Activated CD8-positive, alpha-beta T cell treated with anti-CD3 and anti-CD28 coated beads for 36 hours (primary cell): ENCODE data around the gene PSMA7. TPM values are rescaled to one million over a fixed set of nuclear protein-coding genes. Genes with fewer than 3 reads are reported as not detected.
A peak's percentile ranks its signal among the peaks of the same experiment; 100 is the strongest.

Experiments used
- ATAC-seq: fragments of 200-7000 bp; cut with Tn5 transposase; one replicate; pipeline ENCODE4 v1.10.0; 2021; ENCODE audit warnings: mild to moderate bottlenecking, moderate library complexity
- CTCF ChIA-PET: fragments of 350-600 bp; sonication (Branson Sonifier 250); formaldehyde crosslinking; loops from one replicate; lab custom pipeline; 2021; ENCODE audit warnings: antibody characterized with exemption; lab: Charles Lee
- POLR2A ChIA-PET: fragments of 350-600 bp; sonication (Branson Sonifier 250); formaldehyde crosslinking; loops from one replicate; lab custom pipeline; 2021; ENCODE audit warnings: antibody characterized with exemption; lab: Charles Lee
- DNase-seq: peaks from one replicate; pipeline ENCODE4 v3.0.0-alpha.2; 2020
- H3K27ac Mint-ChIP-seq: one replicate; pipeline ENCODE4 v1.8.0; 2021; ENCODE audit warnings: mild to moderate bottlenecking, mixed read lengths
- H3K27me3 Mint-ChIP-seq: one replicate; pipeline ENCODE4 v1.8.0; 2021; ENCODE audit warnings: mixed read lengths
- H3K36me3 Mint-ChIP-seq: one replicate; pipeline ENCODE4 v1.8.0; 2021; ENCODE audit warnings: low read depth, mixed read lengths
- H3K4me1 Mint-ChIP-seq: one replicate; pipeline ENCODE4 v1.8.0; 2021; ENCODE audit warnings: low read depth, mixed read lengths
- H3K4me3 Mint-ChIP-seq: one replicate; pipeline ENCODE4 v1.8.0; 2021; ENCODE audit warnings: mild to moderate bottlenecking, moderate library complexity, mixed read lengths
- H3K9me3 Mint-ChIP-seq: one replicate; pipeline ENCODE4 v1.8.0; 2021; ENCODE audit warnings: mixed read lengths
- intact Hi-C: fragments of 100-400 bp; cut with micrococcal nuclease; formaldehyde crosslinking; loops from one replicate; pipeline ENCODE4 v1.10.0; 2022
- total RNA-seq, 2 experiments: library from RNA; stranded (reverse); gene quantifications; one replicate each; pipeline ENCODE4 v1.2.3, GENCODE V29; 2021
- TF ChIP-seq, protein P1 (sequence below): fragments of 200-600 bp; IDR thresholded peaks from one replicate; pipeline ENCODE4 v1.8.0; 2022; ENCODE audit warnings: antibody characterized with exemption, mild to moderate bottlenecking

Gene PSMA7
- total RNA-seq, 2 experiments from 2014 or later: 286 to 289 TPM

DNA sequence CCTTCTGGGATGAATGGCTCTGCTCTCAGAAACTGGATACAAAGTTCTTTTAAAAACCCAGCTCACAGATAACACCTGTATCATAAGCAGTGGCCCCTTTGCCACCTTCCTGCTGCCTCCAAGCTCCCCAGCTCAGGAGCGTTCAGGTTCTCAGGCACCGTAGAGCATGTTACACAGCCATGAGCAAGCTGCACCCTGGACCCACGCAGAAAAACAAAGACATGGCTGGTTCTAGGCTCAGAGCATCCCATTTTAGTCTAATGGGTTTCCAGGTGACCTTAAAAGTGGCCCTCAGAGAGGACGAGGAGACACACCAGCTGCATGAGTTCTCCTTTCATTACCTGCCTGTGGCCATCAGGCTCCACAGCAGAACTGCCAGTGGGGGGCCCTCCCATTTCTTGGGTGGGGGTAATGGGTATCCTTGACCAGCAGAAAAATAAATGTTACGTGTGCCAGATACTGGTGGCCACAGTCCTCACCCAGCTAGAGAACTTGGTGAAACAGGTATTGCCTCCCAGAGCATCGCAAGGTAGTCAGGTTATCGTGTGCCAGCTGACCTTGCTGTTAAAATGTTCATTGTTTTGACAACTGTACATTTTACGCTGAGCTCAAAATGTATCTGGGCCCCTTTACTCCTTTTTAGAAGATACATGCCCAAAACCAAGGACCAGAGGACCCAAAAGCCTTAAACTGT is 7.5 kb downstream of the PSMA7 start:
- DNase-seq (no peak), ATAC-seq (no peak)
- H3K4me3 Mint-ChIP-seq: no peak overlapping the region
- H3K36me3 Mint-ChIP-seq: peaks cover 70% of the 10 kb centered on the region
- H3K4me1 Mint-ChIP-seq: peaks cover 46% of the 10 kb centered on the region
- H3K27ac Mint-ChIP-seq: peak overlapping the region; percentile 4
- H3K9me3 Mint-ChIP-seq: no peaks in the 10 kb centered on the region
- CTCF ChIA-PET: interaction anchor here (0.6 to 4.9 kb wide), 12 partner anchors 10 to 129 kb away, joined by 3 to 28 read pairs (median 4); partner anchors contain the start of gene TAF4
- TF ChIP-seq, protein P1, sequence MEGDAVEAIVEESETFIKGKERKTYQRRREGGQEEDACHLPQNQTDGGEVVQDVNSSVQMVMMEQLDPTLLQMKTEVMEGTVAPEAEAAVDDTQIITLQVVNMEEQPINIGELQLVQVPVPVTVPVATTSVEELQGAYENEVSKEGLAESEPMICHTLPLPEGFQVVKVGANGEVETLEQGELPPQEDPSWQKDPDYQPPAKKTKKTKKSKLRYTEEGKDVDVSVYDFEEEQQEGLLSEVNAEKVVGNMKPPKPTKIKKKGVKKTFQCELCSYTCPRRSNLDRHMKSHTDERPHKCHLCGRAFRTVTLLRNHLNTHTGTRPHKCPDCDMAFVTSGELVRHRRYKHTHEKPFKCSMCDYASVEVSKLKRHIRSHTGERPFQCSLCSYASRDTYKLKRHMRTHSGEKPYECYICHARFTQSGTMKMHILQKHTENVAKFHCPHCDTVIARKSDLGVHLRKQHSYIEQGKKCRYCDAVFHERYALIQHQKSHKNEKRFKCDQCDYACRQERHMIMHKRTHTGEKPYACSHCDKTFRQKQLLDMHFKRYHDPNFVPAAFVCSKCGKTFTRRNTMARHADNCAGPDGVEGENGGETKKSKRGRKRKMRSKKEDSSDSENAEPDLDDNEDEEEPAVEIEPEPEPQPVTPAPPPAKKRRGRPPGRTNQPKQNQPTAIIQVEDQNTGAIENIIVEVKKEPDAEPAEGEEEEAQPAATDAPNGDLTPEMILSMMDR: no peak
- H3K27me3 Mint-ChIP-seq: no peaks in the 10 kb centered on the region
- intact Hi-C loops: no loop called here
- POLR2A ChIA-PET: interaction anchor here (0.6 to 1.6 kb wide), 7 partner anchors 9 to 49 kb away, joined by 3 to 5 read pairs (median 3); partner anchors contain the start of gene LSM14B

DNA sequence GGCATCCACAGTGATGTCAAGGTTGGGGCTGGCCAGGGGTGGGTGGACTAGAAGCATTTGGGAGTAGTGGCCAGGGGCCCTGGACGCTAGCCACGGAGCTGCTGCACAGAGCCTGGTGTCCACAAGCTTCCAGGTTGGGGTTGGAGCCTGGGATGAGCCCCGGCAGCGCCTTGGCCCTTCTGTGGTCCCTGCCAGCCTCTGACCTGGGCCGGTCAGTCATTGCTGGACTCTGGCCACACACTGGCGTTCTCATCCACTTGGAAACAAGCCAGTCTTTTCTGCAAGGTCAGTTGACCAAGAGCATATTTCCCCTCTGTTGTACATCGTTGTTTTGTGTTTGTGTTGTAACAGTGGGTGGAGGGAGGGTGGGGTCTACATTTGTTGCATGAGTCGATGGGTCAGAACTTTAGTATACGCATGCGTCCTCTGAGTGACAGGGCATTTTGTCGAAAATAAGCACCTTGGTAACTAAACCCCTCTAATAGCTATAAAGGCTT is 8.4 kb downstream of the PSMA7 start:
- H3K9me3 Mint-ChIP-seq: no peaks in the 10 kb centered on the region
- peaks cover 39% of the 10 kb centered on the region for H3K4me1 Mint-ChIP-seq
- peaks cover 68% of the 10 kb centered on the region for H3K36me3 Mint-ChIP-seq
- no peak overlapping the region for H3K4me3 Mint-ChIP-seq
- H3K27me3 Mint-ChIP-seq: no peaks in the 10 kb centered on the region
- H3K27ac Mint-ChIP-seq: peak overlapping the region; percentile 21
- ChIA-PET CTCF (interaction anchor here (0.7 to 4.9 kb wide), 6 partner anchors 9 to 129 kb away, joined by 3 to 28 read pairs (median 6); no protein-coding TSS in a partner anchor), POLR2A (interaction anchor here (0.6 to 1.6 kb wide), 6 partner anchors 10 to 75 kb away, joined by 3 to 5 read pairs (median 4); partner anchors contain the start of gene MTG2)
- ATAC-seq (no peak), DNase-seq (no peak)
- intact Hi-C loops: no loop called here
- TF ChIP-seq, protein P1: no peak

DNA sequence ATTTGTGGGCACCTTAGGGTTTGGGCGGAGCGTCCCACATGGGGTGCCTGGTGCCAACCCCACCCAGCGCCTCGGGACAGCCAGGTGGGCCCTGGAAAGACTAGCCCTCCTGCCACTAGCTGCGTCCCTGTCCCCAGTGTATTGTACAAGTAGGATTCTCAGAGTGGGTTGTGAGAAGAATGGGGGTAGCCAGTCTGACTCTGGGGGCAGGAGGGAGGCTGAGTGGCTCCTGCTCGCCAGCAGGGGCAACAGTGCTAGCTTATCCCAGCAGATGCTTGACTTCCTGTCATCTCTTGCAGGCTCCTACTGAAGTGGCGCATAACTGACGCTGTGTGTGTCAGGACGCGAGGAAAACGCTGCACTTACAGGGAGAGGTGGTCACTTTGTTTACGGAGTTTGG is 9.3 kb downstream of the PSMA7 start:
- H3K27ac Mint-ChIP-seq: peak overlapping the region; percentile 69
- peaks cover 63% of the 10 kb centered on the region for H3K36me3 Mint-ChIP-seq
- ATAC-seq (no peak), DNase-seq (no peak)
- H3K9me3 Mint-ChIP-seq: no peaks in the 10 kb centered on the region
- CTCF ChIA-PET: interaction anchor here (4.9 kb wide), 1 partner anchor 123 kb away, joined by 27 read pairs; no protein-coding TSS in a partner anchor
- TF ChIP-seq, protein P1: no peak
- H3K4me3 Mint-ChIP-seq: no peak overlapping the region
- H3K4me1 Mint-ChIP-seq: peaks cover 35% of the 10 kb centered on the region
- intact Hi-C loops: no loop called here
- H3K27me3 Mint-ChIP-seq: no peaks in the 10 kb centered on the region
- POLR2A ChIA-PET: interaction anchor here (1.3 to 1.8 kb wide), 3 partner anchors 9 to 74 kb away, joined by 3 to 6 read pairs (median 5); partner anchors contain the start of gene MTG2

DNA sequence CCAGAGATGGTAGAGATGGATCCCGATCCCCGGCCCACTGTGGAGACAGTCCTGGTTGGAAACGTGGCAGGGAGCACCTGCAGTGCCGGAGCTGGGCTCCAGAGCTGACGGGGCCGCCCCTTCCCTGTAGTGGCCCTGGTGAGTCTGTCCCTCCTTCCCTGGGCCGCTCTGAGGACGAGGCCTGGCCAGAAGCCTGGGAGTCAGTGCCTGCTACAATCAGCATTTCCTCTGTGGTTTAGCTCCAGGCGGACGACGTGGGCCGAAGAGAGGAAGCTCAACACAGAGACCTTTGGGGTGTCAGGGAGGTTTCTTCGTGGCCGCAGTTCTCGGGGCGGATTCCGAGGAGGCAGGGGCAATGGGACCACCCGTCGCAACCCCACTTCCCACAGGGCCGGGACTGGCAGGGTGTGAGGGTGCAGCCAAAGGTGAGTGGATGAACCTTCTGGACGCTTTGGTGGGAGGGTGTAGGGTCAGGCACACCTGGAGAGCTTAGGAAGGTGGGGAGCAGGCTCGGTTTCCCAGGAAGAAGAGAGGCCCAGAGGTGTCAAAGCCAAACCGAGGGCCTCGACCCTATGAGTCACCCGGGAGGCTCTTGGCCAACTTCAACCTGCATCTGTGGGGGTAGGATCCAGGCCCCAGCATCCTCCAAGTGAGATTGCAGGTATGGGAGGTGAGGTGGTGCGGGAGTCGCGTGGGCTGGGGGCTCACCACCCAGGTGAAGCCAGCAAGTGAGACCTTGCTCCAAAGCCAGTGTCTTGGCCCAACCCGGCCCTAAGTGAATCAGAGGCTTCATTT is 9.9 kb downstream of the PSMA7 start:
- Mint-ChIP-seq H3K9me3 (no peaks in the 10 kb centered on the region), H3K27ac (peak overlapping the region; percentile 36), H3K4me1 (peaks cover 31% of the 10 kb centered on the region), H3K36me3 (peaks cover 57% of the 10 kb centered on the region), H3K4me3 (no peak overlapping the region), H3K27me3 (no peaks in the 10 kb centered on the region)
- intact Hi-C loops: no loop called here
- no peak for DNase-seq
- CTCF ChIA-PET: interaction anchor here (0.9 to 4.9 kb wide), 3 partner anchors 8 to 122 kb away, joined by 3 to 27 read pairs (median 4); no protein-coding TSS in a partner anchor
- no peak for ATAC-seq
- TF ChIP-seq, protein P1: no peak
- POLR2A ChIA-PET: interaction anchor here (0.9 to 1.8 kb wide), 3 partner anchors 9 to 12 kb away, joined by 3 to 6 read pairs (median 3); no protein-coding TSS in a partner anchor
